ENCODE data around the gene ANKRD31. TPM values are rescaled to one million over a fixed set of nuclear protein-coding genes. Genes with fewer than 3 reads are reported as not detected.
A peak's percentile ranks its signal among the peaks of the same experiment; 100 is the strongest.
"Not testable (repeated sequence)": the region's sequence is repeated elsewhere in the genome, so short reads cannot be mapped to it uniquely, and the experiment has no call there.

The ANKRD31 gene
- total RNA-seq, 4 donors from 2014 or later, result 0.16 TPM; not detected in 3

GRCh38 chr5:75260708-75261107 is 24.0 kb upstream of the ANKRD31 start:
- WGBS, 2 donors (ENCODE audit: low coverage in 1 of 2), result 40 to 49% methylated on average over 2 of the region's 2 CpGs
- intact Hi-C loops (cut with DNase I; ENCODE audit: low total_unique reads) (no loop called here), in situ Hi-C loops (cut with MboI; ENCODE audit: low pct_ligation_motif_present in 1 of 4, low pct_unique_long_range_greater_than_20kb in 1 of 4, low sequenced_read_pairs in 3 of 4) (no loop called here)
- Histone ChIP-seq H3K27ac (peak overlapping the region; percentile 38 to 74 (median 60)), H3K4me3 (no peak overlapping the region), H3K36me3 (no peaks in the 10 kb centered on the region), H3K27me3 (no peaks in the 10 kb centered on the region), H3K9me3 (peaks cover 0 to 6% of the 10 kb centered on the region in 2 donors), H3K4me1 (peaks cover 0 to 39% (median 15%) of the 10 kb centered on the region in 4 donors)
- no peak for TF ChIP-seq CTCF (IDR thresholded peaks at IDR 0.05)
- TF ChIP-seq EP300 (IDR thresholded peaks at IDR 0.05; ENCODE audit: low read depth), result no peak
- peak in 1 of 3 donors; percentile 25 for TF ChIP-seq POLR2AphosphoS5 (IDR thresholded peaks at IDR 0.05)
- TF ChIP-seq POLR2A (IDR thresholded peaks at IDR 0.05), result no peak
- no peak for DNase-seq

DNA sequence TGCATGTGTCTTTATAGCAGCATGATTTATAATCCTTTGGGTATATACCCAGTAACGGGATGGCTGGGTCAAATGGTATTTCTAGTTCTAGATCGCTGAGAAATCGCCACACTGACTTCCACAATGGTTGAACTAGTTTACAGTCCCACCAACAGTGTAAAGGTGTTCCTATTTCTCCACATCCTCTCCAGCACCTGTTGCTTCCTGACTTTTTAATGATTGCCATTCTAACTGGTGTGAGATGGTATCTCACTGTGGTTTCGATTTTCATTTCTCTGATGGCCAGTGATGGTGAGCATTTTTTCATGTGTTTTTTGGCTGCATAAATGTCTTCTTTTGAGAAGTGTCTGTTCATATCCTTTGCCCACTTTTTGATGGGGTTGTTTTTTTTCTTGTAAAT is 13.8 kb upstream of the ANKRD31 start:
- H3K4me1 ChIP-seq; H3K4me3 ChIP-seq; H3K27ac ChIP-seq; H3K36me3 ChIP-seq; DNase-seq; H3K27me3 ChIP-seq; intact Hi-C loops (cut with DNase I; ENCODE audit: low total_unique reads); H3K9me3 ChIP-seq; in situ Hi-C loops (cut with MboI; ENCODE audit: low pct_ligation_motif_present in 1 of 4, low pct_unique_long_range_greater_than_20kb in 1 of 4, low sequenced_read_pairs in 3 of 4): not testable (repeated sequence)
- WGBS, 2 donors (ENCODE audit: low coverage in 1 of 2), result 89 to 91% methylated on average over 1 to 4 of the region's 4 CpGs

DNA sequence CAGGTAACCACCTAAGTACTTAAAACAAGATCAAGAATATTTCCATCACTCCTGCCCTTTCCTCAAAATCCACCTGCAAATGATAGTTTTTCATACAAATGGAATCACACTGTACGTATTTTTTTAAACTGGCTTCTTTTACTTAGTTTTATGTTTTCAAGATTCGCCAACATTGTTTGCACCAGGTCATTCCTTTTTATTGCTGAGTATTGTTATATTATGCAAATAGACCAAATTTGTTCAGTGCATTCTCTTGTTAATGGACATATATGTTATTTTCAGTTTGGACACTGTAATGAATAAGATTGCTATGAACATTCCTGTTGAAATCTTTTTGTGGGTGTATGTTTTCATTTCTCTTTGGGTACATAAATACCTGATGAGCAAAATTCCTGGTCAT is 8.3 kb upstream of the ANKRD31 start:
- no peak overlapping the region for H3K4me3 ChIP-seq
- H3K27ac ChIP-seq, result no peak overlapping the region
- H3K4me1 ChIP-seq, result no peaks in the 10 kb centered on the region
- in situ Hi-C loops (cut with MboI; ENCODE audit: low pct_ligation_motif_present in 1 of 4, low pct_unique_long_range_greater_than_20kb in 1 of 4, low sequenced_read_pairs in 3 of 4), result loop anchor here in 3 of 4 donors (25.0 kb wide), 4 partner anchors 92 to 442 kb away; partner anchors contain the start of genes CERT1 (in 1 of the 3), HMGCR (in 1 of the 3) and POLK (in 1 of the 3)
- no peaks in the 10 kb centered on the region for H3K36me3 ChIP-seq
- H3K27me3 ChIP-seq, result no peaks in the 10 kb centered on the region
- H3K9me3 ChIP-seq, result no peaks in the 10 kb centered on the region
- WGBS, 2 donors (ENCODE audit: low coverage in 1 of 2), result 43 to 47% methylated on average over 2 of the region's 2 CpGs
- intact Hi-C loops (cut with DNase I; ENCODE audit: low total_unique reads), result no loop called here
- DNase-seq, result no peak
- TF ChIP-seq CTCF (IDR thresholded peaks at IDR 0.05), result no peak
- no peak for TF ChIP-seq POLR2A (IDR thresholded peaks at IDR 0.05)
- no peak for TF ChIP-seq EP300 (IDR thresholded peaks at IDR 0.05; ENCODE audit: low read depth)
- TF ChIP-seq POLR2AphosphoS5 (IDR thresholded peaks at IDR 0.05), result no peak

GRCh38 chr5:75243510-75243909 is 6.8 kb upstream of the ANKRD31 start:
- H3K4me3 ChIP-seq, result no peak overlapping the region
- 51 to 79% methylated on average over 5 of the region's 5 CpGs for WGBS, 2 donors (ENCODE audit: low coverage in 1 of 2)
- TF ChIP-seq POLR2A (IDR thresholded peaks at IDR 0.05), result no peak
- TF ChIP-seq POLR2AphosphoS5 (IDR thresholded peaks at IDR 0.05), result no peak
- no peak for TF ChIP-seq EP300 (IDR thresholded peaks at IDR 0.05; ENCODE audit: low read depth)
- TF ChIP-seq CTCF (IDR thresholded peaks at IDR 0.05), result no peak
- DNase-seq, result no peak
- H3K27me3 ChIP-seq, result no peaks in the 10 kb centered on the region
- H3K4me1 ChIP-seq, result no peaks in the 10 kb centered on the region
- no peaks in the 10 kb centered on the region for H3K36me3 ChIP-seq
- in situ Hi-C loops (cut with MboI; ENCODE audit: low pct_ligation_motif_present in 1 of 4, low pct_unique_long_range_greater_than_20kb in 1 of 4, low sequenced_read_pairs in 3 of 4), result loop anchor here in 3 of 4 donors (25.0 kb wide), 4 partner anchors 94 to 444 kb away; partner anchors contain the start of genes CERT1 (in 1 of the 3), HMGCR (in 1 of the 3) and POLK (in 1 of the 3)
- no peaks in the 10 kb centered on the region for H3K9me3 ChIP-seq
- intact Hi-C loops (cut with DNase I; ENCODE audit: low total_unique reads), result no loop called here
- H3K27ac ChIP-seq, result no peak overlapping the region

DNA sequence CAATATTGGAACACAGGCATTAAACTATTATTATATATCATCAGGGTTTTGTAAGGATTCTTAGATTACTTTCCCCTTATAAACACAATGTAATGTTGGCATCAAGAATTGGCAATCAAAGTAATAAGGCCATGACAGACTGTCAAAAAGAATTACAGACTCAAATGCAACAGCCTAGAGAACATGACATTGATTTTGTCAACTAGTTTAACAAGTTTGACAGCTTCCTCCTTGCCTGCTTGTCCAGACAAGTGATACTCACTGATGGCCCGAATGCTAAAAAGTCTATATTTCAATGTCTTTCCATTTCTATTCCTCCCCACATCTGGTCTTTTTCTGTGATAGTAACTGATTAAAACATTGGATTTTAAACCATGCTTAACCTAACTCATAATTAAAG is 6.4 kb upstream of the ANKRD31 start:
- WGBS, 2 donors (ENCODE audit: low coverage in 1 of 2), result 50 to 56% methylated on average over 1 of the region's 1 CpG
- H3K9me3 ChIP-seq, result no peaks in the 10 kb centered on the region
- no peak for DNase-seq
- intact Hi-C loops (cut with DNase I; ENCODE audit: low total_unique reads), result no loop called here
- no peaks in the 10 kb centered on the region for H3K27me3 ChIP-seq
- H3K4me1 ChIP-seq, result no peaks in the 10 kb centered on the region
- in situ Hi-C loops (cut with MboI; ENCODE audit: low pct_ligation_motif_present in 1 of 4, low pct_unique_long_range_greater_than_20kb in 1 of 4, low sequenced_read_pairs in 3 of 4), result loop anchor here in 3 of 4 donors (25.0 kb wide), 4 partner anchors 94 to 444 kb away; partner anchors contain the start of genes CERT1 (in 1 of the 3), HMGCR (in 1 of the 3) and POLK (in 1 of the 3)
- no peaks in the 10 kb centered on the region for H3K36me3 ChIP-seq
- no peak overlapping the region for H3K27ac ChIP-seq
- TF ChIP-seq EP300 (IDR thresholded peaks at IDR 0.05; ENCODE audit: low read depth) (no peak), CTCF (IDR thresholded peaks at IDR 0.05) (no peak)
- no peak overlapping the region for H3K4me3 ChIP-seq
